ENCODE data around the gene SBF2. TPM values are rescaled to one million over a fixed set of nuclear protein-coding genes. Genes with fewer than 3 reads are reported as not detected.

Gene SBF2
- total RNA-seq, 3 donors from 2014 or later (not counting 1 experiment from before 2014, with no cell fraction given), result 25.2 to 26.9 (median 26.3) TPM

DNA sequence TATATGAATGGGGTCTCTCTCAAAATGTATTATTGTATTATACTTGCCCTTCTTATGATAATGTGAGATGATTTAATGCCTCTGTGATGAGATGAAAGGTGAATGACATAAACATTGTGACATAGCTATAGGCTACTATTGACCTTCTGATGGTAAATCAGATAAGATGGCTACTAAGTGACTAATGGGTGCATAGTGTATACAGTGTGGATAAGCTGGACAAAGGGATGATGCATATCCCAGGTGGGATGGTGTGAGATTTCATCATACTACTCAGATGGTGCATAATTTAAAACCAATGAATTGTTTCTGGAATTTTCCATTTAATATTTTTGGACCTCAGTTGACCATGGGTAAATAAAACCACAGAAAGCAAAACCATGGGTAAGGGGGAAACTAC lies 243.5 kb downstream of the SBF2 start:
- TF ChIP-seq, protein P1, sequence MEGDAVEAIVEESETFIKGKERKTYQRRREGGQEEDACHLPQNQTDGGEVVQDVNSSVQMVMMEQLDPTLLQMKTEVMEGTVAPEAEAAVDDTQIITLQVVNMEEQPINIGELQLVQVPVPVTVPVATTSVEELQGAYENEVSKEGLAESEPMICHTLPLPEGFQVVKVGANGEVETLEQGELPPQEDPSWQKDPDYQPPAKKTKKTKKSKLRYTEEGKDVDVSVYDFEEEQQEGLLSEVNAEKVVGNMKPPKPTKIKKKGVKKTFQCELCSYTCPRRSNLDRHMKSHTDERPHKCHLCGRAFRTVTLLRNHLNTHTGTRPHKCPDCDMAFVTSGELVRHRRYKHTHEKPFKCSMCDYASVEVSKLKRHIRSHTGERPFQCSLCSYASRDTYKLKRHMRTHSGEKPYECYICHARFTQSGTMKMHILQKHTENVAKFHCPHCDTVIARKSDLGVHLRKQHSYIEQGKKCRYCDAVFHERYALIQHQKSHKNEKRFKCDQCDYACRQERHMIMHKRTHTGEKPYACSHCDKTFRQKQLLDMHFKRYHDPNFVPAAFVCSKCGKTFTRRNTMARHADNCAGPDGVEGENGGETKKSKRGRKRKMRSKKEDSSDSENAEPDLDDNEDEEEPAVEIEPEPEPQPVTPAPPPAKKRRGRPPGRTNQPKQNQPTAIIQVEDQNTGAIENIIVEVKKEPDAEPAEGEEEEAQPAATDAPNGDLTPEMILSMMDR (IDR thresholded peaks at IDR 0.05), result no peak
- no peak overlapping the region for H3K27ac ChIP-seq (ENCODE audit: low read length)
- Mint-ChIP-seq H3K36me3 (no peaks in the 10 kb centered on the region), H3K27ac (no peak overlapping the region), H3K4me3 (no peak overlapping the region), H3K27me3 (ENCODE audit: low read depth in 2 of 2) (no peaks in the 10 kb centered on the region), H3K9me3 (no peaks in the 10 kb centered on the region), H3K4me1 (peaks cover 0 to 5% of the 10 kb centered on the region in 2 donors)
- no peaks in the 10 kb centered on the region for H3K27me3 ChIP-seq (ENCODE audit: control insufficient read depth, insufficient read depth, low read length)
- intact Hi-C loops (cut with micrococcal nuclease), result no loop called here
- no peak overlapping the region for H3K4me3 ChIP-seq (ENCODE audit: low read length)
- H3K9me3 ChIP-seq (ENCODE audit: control insufficient read depth, insufficient read depth, low read length), result peaks cover under 1% of the 10 kb centered on the region
- no peaks in the 10 kb centered on the region for H3K36me3 ChIP-seq (ENCODE audit: control insufficient read depth, insufficient read depth, low read length)
- no peaks in the 10 kb centered on the region for H3K4me1 ChIP-seq (ENCODE audit: control insufficient read depth, insufficient read depth, low read length)
- ATAC-seq (no peak), DNase-seq (no peak)

DNA sequence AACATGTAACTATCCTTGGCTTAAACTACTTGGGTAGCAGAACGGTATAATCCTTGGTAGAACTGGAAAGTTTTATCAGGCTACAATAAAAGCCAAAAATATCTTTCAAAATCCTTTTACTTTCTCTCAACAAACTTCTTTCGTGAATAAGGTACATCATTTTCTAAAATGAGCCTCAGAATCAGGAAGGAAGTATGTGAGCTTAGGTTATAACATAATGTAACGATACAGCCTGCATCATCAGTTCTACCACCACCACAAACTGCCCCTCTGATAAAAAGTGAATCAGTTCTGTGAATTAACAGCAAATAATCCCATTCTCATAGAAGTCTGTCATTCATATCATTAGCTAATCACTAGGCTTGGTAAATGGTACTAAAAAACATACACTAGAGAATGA lies 244.3 kb downstream of the SBF2 start:
- H3K4me3 Mint-ChIP-seq, result no peak overlapping the region
- no peaks in the 10 kb centered on the region for H3K27me3 Mint-ChIP-seq (ENCODE audit: low read depth in 2 of 2)
- H3K9me3 ChIP-seq (ENCODE audit: control insufficient read depth, insufficient read depth, low read length), result peaks cover 8% of the 10 kb centered on the region
- no peak overlapping the region for H3K27ac ChIP-seq (ENCODE audit: low read length)
- no peaks in the 10 kb centered on the region for H3K36me3 ChIP-seq (ENCODE audit: control insufficient read depth, insufficient read depth, low read length)
- ATAC-seq, result no peak
- no peaks in the 10 kb centered on the region for H3K36me3 Mint-ChIP-seq
- intact Hi-C loops (cut with micrococcal nuclease), result no loop called here
- no peaks in the 10 kb centered on the region for H3K4me1 ChIP-seq (ENCODE audit: control insufficient read depth, insufficient read depth, low read length)
- H3K9me3 Mint-ChIP-seq, result no peaks in the 10 kb centered on the region
- H3K4me3 ChIP-seq (ENCODE audit: low read length), result no peak overlapping the region
- H3K27ac Mint-ChIP-seq, result no peak overlapping the region
- no peak for DNase-seq
- TF ChIP-seq, protein P1 (IDR thresholded peaks at IDR 0.05), result no peak
- H3K4me1 Mint-ChIP-seq, result peaks cover 0 to 5% of the 10 kb centered on the region in 2 donors
- no CpG with 5 or more reads among the region's 3 CpGs for WGBS (ENCODE audit: insufficient coverage)
- H3K27me3 ChIP-seq (ENCODE audit: control insufficient read depth, insufficient read depth, low read length), result no peaks in the 10 kb centered on the region

DNA sequence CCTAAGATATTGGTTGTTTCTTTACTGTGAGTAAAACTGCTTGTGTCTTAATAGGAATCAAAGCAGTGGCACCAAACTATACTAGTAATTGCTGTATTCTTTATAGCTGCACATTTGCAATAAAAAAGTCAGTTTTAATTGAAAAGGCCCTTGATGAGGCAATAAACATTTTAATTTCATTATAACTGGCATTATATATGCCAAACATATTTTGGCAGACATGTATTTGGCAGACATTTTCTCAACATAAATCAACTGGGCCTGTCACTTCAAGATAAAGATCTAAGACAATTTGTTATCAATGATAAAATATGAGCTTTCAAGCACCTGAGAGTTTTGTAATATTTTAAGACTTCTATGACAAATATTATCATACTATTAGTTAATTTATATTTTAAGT lies 245.7 kb downstream of the SBF2 start:
- Histone ChIP-seq H3K27ac (ENCODE audit: low read length) (no peak overlapping the region), H3K36me3 (ENCODE audit: control insufficient read depth, insufficient read depth, low read length) (no peaks in the 10 kb centered on the region), H3K4me3 (ENCODE audit: low read length) (no peak overlapping the region), H3K4me1 (ENCODE audit: control insufficient read depth, insufficient read depth, low read length) (no peaks in the 10 kb centered on the region), H3K9me3 (ENCODE audit: control insufficient read depth, insufficient read depth, low read length) (peaks cover 19% of the 10 kb centered on the region), H3K27me3 (ENCODE audit: control insufficient read depth, insufficient read depth, low read length) (no peaks in the 10 kb centered on the region)
- Mint-ChIP-seq H3K27ac (no peak overlapping the region), H3K36me3 (peaks cover 8% of the 10 kb centered on the region), H3K9me3 (peaks cover 3 to 6% of the 10 kb centered on the region in 2 donors), H3K27me3 (ENCODE audit: low read depth in 2 of 2) (no peaks in the 10 kb centered on the region), H3K4me1 (peaks cover 0 to 5% of the 10 kb centered on the region in 2 donors), H3K4me3 (no peak overlapping the region)
- intact Hi-C loops (cut with micrococcal nuclease), result no loop called here
- TF ChIP-seq, protein P1 (IDR thresholded peaks at IDR 0.05), result no peak
- ATAC-seq (no peak), DNase-seq (no peak)

DNA sequence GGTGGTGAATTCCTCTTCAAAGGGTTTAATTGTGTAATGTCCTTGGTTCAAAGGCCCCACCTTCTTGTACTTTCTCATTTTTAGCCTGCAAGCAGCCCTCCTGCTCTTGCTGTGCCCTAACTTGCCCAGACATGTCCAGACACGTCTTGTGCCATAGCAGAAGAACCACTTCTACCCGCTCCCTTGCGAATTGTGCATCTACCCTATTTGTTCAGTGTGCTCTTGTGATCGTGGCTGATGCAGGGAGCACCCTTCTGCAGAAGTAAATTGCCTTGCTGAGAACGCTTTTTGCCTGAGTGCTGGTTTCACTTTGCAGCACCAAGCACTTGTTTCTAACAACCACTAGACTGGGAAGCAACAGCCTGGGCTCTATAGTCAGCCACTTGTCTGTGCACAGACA lies 249.4 kb downstream of the SBF2 start:
- peaks cover 8% of the 10 kb centered on the region for H3K36me3 Mint-ChIP-seq
- WGBS (ENCODE audit: insufficient coverage), result 94% methylated on average over 5 of the region's 5 CpGs

More for the DNA sequence above, 249.4 kb downstream of the SBF2 start:
- no peak overlapping the region for H3K4me3 ChIP-seq (ENCODE audit: low read length)
- no peaks in the 10 kb centered on the region for H3K4me1 ChIP-seq (ENCODE audit: control insufficient read depth, insufficient read depth, low read length)
- DNase-seq (no peak), ATAC-seq (no peak)
- no peak overlapping the region for H3K27ac ChIP-seq (ENCODE audit: low read length)
- intact Hi-C loops (cut with micrococcal nuclease), result no loop called here
- Mint-ChIP-seq H3K27me3 (ENCODE audit: low read depth in 2 of 2) (no peaks in the 10 kb centered on the region), H3K27ac (no peak overlapping the region), H3K4me3 (no peak overlapping the region), H3K4me1 (peaks cover 8 to 11% of the 10 kb centered on the region in 2 donors), H3K9me3 (peaks cover 3 to 6% of the 10 kb centered on the region in 2 donors)
- peaks cover 19% of the 10 kb centered on the region for H3K9me3 ChIP-seq (ENCODE audit: control insufficient read depth, insufficient read depth, low read length)
- H3K36me3 ChIP-seq (ENCODE audit: control insufficient read depth, insufficient read depth, low read length), result no peaks in the 10 kb centered on the region
- TF ChIP-seq, protein P1 (IDR thresholded peaks at IDR 0.05), result no peak
- no peaks in the 10 kb centered on the region for H3K27me3 ChIP-seq (ENCODE audit: control insufficient read depth, insufficient read depth, low read length)

All from natural killer cell (primary cell).